Fibroblast of gingiva (primary cell): ENCODE data around the gene GPR63.

Experiments used
- DNase-seq: peaks from one replicate; pipeline ENCODE4 v3.0.0-alpha.2; 2011; ENCODE audit warnings: low read depth

GPR63 gene

DNA sequence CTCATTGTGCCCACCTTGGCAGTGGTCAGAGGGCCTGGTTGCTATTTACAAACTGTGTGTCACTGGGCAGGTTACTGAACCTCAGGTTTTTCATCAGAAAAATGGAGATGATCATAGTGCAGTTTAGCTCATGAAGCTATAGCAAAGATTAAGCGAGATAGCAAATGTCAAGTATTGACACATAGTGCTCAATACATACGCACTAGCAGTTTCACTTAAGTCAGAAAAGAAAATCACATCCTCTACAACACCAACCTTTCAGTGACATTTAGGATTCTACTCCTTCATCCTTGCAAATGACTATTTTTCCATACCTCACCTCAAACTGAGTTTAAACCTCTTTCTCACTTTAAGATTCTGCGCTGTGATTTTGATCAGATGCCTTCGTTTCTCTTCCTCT, 16.2 kb downstream of the GPR63 start:
- no peak for DNase-seq

GRCh38 chr6:96816301-96816817, 20.9 kb downstream of the GPR63 start:
- DNase-seq: no peak

DNA sequence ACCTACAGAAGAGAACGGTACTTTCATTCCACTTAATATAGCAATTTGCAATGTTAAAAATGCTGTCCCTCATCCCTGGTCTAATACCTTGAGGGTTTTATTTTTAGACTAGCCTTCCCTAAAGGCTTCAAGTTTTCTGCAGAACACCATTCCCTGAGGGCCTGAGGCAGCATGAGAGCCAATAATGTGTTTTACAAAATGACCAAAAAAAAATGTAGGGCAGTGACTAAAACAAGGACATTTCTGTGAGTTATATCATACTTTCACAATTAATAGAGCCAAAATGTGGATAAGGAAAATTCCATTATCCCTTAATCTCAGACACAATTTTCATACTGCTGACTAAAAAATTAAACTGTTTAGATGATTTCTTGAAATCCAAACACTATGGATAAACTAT, 22.7 kb downstream of the GPR63 start:
- peak; percentile 11 for DNase-seq

DNA sequence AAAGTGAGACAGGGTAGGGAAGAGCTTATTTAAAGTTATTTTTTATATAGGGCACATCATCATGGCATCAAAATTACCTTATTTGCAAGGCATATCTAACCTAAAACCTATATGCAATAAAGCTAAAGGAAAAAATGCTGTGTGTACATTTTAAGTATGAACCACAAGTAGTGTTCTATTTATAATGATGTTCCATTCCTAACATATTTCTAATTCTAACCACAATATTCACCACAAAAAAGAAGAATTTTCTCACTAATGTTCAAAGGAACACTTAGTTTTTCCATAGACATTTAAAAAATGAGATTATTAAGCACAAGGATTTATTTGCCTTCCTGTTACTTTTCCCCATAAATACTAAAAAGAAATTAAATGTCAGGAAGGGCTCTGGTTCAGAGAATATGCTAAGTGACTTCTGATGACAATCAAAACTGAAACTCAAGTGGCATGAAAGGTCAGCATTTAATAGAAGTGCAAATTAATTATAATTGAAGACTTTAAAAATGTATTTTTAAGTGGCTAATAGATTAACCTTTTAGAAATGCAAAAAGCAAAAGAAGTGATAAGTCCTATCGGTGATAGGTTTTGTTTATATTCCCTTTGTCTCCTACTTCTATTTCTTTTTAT, 25.1 kb downstream of the GPR63 start:
- DNase-seq: peak; percentile 24

GRCh38 chr6:96811670-96812069, 25.6 kb downstream of the GPR63 start:
- DNase-seq: no peak

DNA sequence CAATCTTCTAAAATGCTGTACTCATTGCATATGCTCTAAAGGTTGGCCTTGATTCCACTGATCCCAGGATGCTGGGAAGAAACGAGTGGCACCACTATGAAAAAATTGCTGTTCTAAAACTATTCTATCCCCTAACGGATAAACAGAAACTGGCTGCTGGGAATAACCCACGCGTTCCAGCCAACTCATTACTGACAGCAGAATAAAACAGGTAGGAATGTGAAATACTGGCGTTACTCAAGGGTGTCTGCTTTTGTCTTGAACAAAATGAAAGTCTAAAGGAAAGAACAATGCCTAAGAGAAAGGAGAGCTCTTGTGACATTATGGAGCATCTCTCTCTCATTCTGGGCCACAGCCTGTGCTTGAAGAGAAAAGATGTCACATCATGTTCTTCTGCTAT, 26.1 kb downstream of the GPR63 start:
- no peak for DNase-seq

DNA sequence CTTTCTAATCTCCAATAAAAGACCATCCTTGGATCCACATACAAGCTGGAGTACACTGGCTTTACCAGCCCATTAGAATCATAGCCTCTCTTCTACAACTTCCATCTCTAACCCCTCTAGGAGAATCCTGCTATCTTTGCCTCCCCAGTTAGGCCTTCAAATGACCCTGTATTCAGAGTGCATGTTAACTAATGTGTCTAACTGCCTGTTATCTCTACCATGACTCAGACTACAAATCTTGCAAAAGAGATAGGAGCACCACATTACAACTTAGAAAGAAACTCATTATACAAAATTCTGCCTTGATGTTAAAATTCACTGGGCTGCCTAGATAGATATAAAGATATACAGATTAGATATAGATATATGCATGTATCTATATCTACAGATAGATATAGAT, 28.2 kb downstream of the GPR63 start:
- no peak for DNase-seq

DNA sequence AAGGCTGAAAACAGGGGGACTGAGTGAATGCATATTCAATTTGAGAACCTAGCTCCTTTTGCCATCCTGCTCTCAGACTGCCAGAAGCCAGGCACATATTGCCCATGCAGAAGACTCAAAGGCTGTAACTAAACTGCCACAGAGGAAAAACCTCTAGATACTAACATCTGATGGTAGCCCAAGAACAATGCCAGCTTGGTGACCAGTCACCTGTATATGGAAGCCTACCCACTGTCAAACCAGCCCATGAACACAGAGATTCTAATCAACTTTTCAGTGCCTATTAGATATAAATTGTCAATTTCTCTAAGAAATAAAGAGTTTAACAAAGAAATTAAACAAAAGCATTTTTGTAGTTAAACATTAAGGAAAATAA, 34.2 kb downstream of the GPR63 start:
- no peak for DNase-seq

- no peak for DNase-seq
Measured at GRCh38 chr6:96795481-96795880, 41.8 kb downstream of the GPR63 start.

- peak; percentile 3 for DNase-seq
Measured at GRCh38 chr6:96794980-96795379, 42.3 kb downstream of the GPR63 start.

DNA sequence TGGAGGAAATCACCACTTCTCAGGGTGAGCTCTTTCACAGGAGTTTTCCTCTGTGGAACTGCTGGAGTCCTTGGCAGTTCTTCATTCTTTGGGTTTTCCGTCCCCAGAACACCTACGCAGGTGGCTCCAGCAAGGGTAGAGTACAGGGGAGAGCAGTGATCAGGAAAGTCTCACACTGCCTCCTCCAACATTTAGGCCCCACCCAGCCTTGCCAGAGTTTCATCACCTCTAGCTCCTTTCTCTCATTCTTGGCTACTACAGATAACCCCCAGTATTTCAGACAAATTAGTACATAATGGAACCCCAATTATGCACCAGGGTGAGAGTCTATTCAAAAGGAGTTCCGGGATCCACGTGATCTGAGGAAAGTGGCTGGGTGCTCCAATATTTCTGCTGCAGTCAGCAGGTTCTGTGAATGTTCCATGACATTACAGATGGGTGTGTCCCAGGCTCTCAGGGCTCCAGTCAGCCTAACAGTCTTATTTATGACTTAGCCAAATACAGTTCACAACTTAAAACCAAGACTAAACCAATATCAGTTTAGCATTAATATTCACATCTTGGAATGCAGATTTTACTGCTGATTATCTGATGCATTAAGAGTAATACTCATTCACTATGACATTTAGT, 44.6 kb downstream of the GPR63 start:
- DNase-seq: no peak

GRCh38 chr6:96789871-96790270, 47.4 kb downstream of the GPR63 start:
- DNase-seq: no peak

- no peak for DNase-seq
Measured at GRCh38 chr6:96787846-96788580, 49.3 kb downstream of the GPR63 start.

- DNase-seq: no peak
Measured at GRCh38 chr6:96786336-96786735, 50.9 kb downstream of the GPR63 start.

DNA sequence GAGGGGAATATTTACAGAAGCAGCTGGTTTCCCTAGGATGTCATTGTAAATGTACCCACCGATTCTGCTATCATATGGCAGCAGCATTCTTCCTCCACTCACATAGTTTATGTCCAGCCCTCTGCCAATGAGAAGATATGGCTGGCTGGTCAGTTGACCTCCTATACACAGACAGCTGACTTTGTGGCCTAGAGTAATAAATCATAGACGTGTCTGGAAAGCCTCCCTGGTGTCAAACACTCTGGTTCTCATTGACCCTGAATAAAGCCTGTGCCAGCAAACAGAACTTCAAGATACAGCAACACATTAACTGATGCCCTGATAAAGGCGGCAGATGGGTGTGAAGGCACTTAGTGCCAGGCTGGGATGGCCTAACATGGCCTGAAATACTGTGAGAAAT, 52.6 kb downstream of the GPR63 start:
- DNase-seq: no peak

- DNase-seq: no peak
Measured at GRCh38 chr6:96783307-96783706, 54.0 kb downstream of the GPR63 start.

GRCh38 chr6:96781557-96781956, 55.7 kb downstream of the GPR63 start:
- no peak for DNase-seq

GRCh38 chr6:96777113-96777512, 60.2 kb downstream of the GPR63 start:
- no peak for DNase-seq

DNA sequence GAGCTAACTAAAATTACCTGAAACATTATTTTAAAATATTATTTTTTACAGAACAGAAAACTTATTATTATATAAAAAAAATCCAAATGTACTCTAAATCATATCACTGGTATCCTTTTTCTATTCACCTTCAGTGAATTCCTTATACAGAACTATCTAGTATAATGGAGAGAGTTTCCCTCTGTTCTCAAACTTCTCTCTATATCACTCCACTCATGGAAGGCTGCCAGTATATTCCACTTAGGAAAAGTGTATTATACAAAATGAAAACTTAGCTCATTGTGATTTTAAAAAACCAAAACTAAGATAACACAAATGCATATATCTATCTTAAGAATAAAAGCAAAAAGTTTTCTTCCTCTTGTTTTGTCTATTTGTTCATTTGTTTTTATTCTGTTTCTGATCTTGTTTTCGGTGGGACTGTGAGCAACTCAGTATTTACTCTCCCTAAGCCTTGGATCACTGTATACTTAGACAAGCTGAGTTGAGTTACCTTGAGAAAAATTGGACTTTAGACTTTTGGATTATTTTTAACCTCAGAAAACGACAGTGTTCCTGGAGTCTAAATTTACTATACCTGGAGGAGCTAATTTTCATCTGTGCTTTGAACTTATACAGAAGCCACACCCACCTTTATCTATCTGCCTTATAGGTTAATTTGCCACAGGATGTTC, 61.4 kb downstream of the GPR63 start:
- DNase-seq: no peak

DNA sequence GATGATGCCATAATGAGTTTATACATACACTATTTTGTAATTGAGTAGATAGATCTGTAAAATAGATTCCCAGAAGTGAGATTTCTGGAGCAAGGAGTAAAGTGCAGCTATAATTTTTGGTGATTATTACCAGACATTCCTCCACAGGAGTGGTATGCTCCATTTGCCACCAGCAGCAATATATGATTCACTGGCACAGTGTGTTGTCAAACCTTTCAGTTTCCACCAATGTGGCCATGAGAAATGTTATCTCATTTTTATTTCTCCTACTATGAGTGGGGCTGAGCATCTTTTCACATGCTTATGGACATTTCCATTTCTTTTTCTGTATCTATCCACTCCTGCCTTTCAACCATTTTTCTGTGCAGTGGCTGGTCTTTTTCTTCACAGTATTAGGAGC, 70.5 kb downstream of the GPR63 start:
- no peak for DNase-seq

GRCh38 chr6:96762599-96762998, 74.7 kb downstream of the GPR63 start:
- no peak for DNase-seq

DNA sequence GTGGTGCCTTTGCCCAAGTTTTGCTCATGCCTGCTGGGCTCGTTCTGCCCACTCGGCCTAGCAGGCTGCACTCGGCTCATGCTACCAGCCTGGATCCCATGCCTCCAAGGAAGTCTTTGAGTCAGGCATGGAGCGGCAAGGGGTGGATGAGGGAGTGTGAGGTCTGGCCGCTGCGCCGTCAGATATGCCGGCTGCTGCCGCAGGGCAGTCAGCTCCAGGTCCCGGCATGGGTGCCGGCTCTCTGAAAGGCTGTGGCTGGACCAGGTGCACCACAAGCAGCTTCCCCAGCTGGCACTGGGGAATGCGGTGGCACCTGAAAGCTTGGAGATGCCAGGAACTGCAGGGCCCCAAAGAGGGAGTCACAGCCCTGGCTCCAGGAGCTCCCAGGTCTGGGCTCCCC, 75.5 kb downstream of the GPR63 start:
- no peak for DNase-seq

- DNase-seq: no peak
Measured at GRCh38 chr6:96760153-96760687, 77.1 kb downstream of the GPR63 start.
